NOMO-1 treated with DMSO at 0.1 percent for 48 hours (cell line): Measurements from ENCODE around the gene ZNF701.
"Not testable (repeated sequence)": the region's sequence is repeated elsewhere in the genome, so short reads cannot be mapped to it uniquely, and the experiment has no call there.

ENCODE experiments used
- DNase-seq: peaks from one replicate; lab custom pipeline; 2025; ENCODE audit not compliant: unreplicated experiment; lab: John Stamatoyannopoulos, UW

ZNF701 gene

GRCh38 chr19:52570000-52570861, at the start of gene ZNF701:
ZNF701 (plus strand) TSS chr19:52570287; CDS start chr19:52574148, 3,861 bp downstream.
- peak; percentile 85 for DNase-seq

- DNase-seq, result no peak
These were observed 47.5 kb upstream of the ZNF701 start for GRCh38 chr19:52522551-52522950.

DNA sequence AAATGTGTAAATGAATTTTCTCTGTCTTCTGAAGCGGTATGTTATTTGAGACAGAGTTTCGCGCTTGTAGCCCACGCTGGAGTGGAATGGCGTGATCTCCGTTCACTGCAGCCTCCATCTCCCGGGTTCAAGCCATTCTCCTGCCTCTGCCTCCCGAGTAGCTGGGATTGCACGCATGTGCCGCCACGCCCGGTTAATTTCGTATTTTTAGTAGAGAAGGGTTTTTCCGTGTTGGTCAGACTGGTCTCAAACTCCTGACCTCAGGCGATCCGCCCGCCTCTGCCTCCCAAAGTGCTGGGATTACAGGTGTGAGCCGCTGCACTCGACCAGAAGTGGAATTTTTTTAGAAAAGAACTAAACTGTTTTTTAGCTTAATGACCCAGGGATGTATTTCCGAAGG, 46.0 kb upstream of the ZNF701 start:
- no peak for DNase-seq

- DNase-seq, result peak; percentile 91
These were observed 42.7 kb upstream of the ZNF701 start, which contains the start of gene ZNF808 for GRCh38 chr19:52527134-52527955. ZNF808 (plus strand) TSS chr19:52527668; CDS start chr19:52543285, 15,617 bp downstream.

DNA sequence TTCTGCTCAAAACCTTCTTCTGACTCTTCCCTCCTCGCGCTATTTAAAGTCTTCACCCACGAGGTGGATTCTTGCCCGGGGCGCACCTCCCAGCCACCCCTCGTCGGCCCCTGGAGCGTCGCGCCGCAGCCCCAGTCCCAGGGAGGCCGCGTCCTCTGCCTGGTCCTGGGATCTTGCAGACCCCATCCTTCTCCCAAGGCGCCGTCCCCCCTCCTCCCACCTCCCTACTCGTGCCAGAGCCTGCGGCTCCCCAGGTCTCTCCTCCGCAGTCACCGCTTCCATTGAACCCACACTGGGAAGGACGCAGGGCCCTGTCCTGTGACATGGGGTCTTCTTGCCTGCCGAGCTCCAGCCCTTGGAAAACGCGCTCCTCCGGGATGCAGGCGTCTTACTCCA, 42.1 kb upstream of the ZNF701 start:
- no peak for DNase-seq

GRCh38 chr19:52532480-52532879, 37.6 kb upstream of the ZNF701 start:
- DNase-seq, result no peak

GRCh38 chr19:52533901-52534300, 36.2 kb upstream of the ZNF701 start:
- DNase-seq, result peak; percentile 53

GRCh38 chr19:52535385-52535770, 34.7 kb upstream of the ZNF701 start:
- DNase-seq, result not testable (repeated sequence)

DNA sequence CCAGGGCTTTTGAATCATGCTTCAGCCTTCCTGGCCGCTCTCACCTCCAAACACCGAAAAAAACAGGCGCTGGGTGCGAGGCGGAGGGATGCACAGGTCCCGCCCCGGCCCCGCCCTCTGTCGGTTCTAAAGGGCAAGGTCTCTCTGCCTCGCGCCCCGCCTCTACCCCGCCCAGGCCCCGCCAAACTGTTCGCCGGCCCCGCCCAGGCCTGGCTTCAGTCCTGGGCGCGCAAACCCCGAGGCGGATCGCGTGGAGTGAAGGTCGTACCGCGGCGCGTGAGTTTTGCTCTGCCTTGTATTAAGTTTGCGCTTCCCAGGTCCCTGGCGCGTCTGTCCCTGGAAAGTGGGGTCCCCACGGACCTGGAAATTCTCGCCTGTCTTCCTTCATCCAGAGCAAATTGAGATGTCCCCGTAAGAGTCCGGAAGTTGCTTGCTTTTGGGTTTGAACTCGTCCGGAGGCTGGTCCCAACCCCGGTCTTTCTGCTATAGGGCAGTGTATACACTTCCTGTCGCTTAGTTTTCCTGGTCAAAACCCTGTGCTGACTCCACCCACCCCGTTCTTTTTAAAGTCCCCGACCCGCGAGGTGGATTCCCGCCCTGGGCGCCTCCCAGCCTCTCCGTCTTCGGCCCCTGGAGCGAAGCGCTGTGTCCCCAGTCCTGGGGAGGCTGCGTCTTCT, 34.2 kb upstream of the ZNF701 start:
- DNase-seq, result no peak

- no peak for DNase-seq
These were observed 33.7 kb upstream of the ZNF701 start for GRCh38 chr19:52536448-52536800.

GRCh38 chr19:52538815-52539214, 31.3 kb upstream of the ZNF701 start:
- peak; percentile 39 for DNase-seq

DNA sequence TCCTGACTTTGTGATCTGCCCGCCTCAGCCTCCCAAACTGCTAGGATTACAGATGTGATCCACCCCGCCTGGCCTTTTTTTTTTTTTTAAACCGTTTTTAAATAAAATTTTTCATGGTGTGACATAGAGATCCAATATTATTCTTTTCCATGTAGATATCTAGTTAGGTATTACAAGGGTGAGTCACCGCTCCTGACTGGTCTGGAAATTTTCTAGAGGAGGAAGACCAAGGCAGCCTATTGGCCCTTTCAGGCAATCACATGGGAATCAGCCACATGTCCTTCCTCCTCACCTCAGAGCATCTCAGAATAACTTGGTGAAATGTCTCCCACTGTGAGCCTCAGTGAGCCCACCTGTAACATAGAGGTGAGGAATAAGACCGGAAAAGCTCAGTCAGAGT, 28.9 kb upstream of the ZNF701 start:
- not testable (repeated sequence) for DNase-seq

- no peak for DNase-seq
These were observed 28.5 kb upstream of the ZNF701 start for GRCh38 chr19:52541608-52542007.

GRCh38 chr19:52542541-52542940, 27.5 kb upstream of the ZNF701 start:
- not testable (repeated sequence) for DNase-seq

GRCh38 chr19:52542984-52543664, 27.0 kb upstream of the ZNF701 start:
- DNase-seq, result peak; percentile 44

GRCh38 chr19:52554216-52554971, 15.7 kb upstream of the ZNF701 start:
- no peak for DNase-seq

DNA sequence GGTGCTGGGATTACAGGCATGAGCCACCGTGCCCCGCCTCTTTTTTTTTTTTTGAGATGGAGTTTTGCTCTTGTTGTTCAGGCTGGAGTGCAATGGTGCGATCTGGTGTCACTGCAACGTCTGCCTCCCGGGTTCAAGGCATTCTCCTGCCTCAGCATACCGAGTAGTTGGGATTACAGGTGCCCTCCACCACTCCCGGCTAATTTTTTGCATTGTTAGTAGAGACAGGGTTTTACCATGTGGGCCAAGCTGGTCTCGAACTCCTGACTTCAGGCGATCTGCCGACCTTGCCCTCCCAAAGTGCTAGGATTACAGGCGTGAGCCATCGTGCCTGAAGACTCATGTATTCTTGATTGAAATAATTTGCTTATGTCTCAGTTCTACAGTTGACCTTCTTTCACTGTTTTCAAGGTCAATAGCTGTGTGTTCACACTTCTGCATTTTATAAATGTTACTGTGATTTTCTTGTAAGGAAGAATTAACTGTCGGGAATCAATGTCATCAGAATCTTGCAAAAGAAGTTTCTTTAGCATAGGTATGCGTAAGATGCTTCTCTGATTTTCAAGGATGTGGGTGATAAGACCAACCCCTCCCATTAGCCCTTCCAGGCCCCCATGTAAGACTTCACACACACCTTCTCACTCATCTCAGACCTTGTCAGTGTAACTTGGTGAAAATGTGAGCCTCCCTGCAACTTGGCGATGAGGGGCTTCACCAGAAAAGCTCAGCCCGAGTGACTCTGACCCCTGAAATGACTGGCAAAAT, 12.7 kb upstream of the ZNF701 start:
- DNase-seq, result no peak

DNA sequence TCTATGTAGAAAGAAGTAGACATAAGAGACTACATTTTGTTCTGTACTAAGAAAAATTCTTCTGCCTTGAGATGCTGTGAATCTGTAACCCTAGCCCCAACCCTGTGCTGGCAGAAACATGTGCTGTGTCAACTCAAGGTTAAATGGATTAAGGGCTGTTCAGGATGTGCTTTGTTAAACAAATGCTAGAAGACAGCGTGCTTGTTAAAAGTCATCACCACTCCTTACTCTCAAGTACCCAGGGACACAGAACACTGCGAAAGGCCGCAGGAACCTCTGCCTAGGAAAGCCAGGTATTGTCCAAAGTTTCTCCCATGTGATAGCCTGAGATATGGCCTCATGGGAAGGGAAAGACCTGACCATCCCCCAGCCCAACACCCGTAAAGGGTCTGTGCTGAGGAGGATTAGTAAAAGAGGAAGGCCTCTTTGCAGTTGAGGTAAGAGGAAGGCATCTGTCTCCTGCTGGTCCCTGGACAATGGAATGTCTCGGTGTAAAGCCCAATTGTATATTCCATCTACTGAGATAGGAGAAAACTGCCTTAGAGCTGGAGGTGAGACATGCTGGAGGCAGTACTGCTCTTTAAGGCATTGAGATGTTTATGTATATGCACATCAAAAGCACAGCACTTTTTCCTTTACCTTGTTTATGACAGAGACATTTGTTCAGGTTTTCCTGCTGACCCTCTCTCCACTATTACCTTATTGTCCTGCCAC, 11.2 kb upstream of the ZNF701 start:
- not testable (repeated sequence) for DNase-seq

- not testable (repeated sequence) for DNase-seq
These were observed 8.5 kb upstream of the ZNF701 start for GRCh38 chr19:52561611-52562010.
